Activated CD4-positive, alpha-beta memory T cell treated with anti-CD3 and anti-CD28 coated beads, Interleukin-2, amount 10 ng/mL, durations not matched to agents 7 days and 5 days (primary cell): ENCODE results near the gene SEPSECS. TPM values are rescaled to one million over a fixed set of nuclear protein-coding genes. Genes with fewer than 3 reads are reported as not detected.

Experiments
- CTCF ChIA-PET: fragments of 350-600 bp; sonication (Branson Sonifier 250); formaldehyde crosslinking; loops from one replicate; lab custom pipeline; 2021; ENCODE audit warnings: antibody characterized with exemption, inconsistent platforms; lab: Charles Lee
- POLR2A ChIA-PET: fragments of 350-600 bp; sonication (Branson Sonifier 250); formaldehyde crosslinking; loops from one replicate; lab custom pipeline; 2021; ENCODE audit warnings: antibody characterized with exemption; lab: Charles Lee
- DNase-seq: peaks from one replicate; pipeline ENCODE4 v3.0.0-alpha.2; 2020
- H3K27ac Mint-ChIP-seq: one replicate; pipeline ENCODE4 v1.8.0; 2021; ENCODE audit warnings: mild to moderate bottlenecking, mixed read lengths
- H3K27me3 Mint-ChIP-seq: one replicate; pipeline ENCODE4 v1.8.0; 2021; ENCODE audit warnings: mixed read lengths
- H3K36me3 Mint-ChIP-seq: one replicate; pipeline ENCODE4 v1.8.0; 2021; ENCODE audit warnings: low read depth, mixed read lengths
- H3K4me1 Mint-ChIP-seq: one replicate; pipeline ENCODE4 v1.8.0; 2021; ENCODE audit warnings: mixed read lengths
- H3K4me3 Mint-ChIP-seq: one replicate; pipeline ENCODE4 v1.8.0; 2021; ENCODE audit warnings: mild to moderate bottlenecking, mixed read lengths
- H3K9me3 Mint-ChIP-seq: one replicate; pipeline ENCODE4 v1.8.0; 2021; ENCODE audit warnings: mixed read lengths
- total RNA-seq, 2 experiments: library from RNA; stranded (reverse); gene quantifications; one replicate each; pipeline ENCODE4 v1.2.3, GENCODE V29; 2021

The SEPSECS gene
- total RNA-seq, 2 experiments from 2014 or later: 15.1 to 15.2 TPM

DNA sequence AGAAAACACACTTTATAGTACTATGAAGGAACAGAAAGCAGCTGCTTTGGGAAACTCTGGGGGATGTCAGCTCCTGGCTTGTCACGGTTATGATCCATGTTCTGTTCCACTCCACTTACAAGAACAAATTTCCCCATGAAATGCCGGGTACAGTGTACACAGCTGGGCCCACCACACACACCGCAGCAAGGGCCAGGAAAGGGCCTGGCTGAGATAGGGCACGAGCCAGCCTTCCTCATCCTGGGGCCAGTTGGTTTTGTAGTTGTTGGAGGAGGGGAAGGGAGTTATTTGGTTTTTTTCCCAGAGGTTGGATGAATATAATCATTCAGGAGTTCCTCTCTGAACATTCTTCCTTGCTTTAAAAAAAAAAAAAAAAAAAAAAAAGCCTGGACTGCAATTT, 56.8 kb downstream of the SEPSECS start:
- H3K27me3 Mint-ChIP-seq: peaks cover 2% of the 10 kb centered on the region
- DNase-seq: no peak
- no peaks in the 10 kb centered on the region for H3K36me3 Mint-ChIP-seq
- peaks cover 2% of the 10 kb centered on the region for H3K9me3 Mint-ChIP-seq
- no peak overlapping the region for H3K4me3 Mint-ChIP-seq
- POLR2A ChIA-PET: no interaction called here
- no peak overlapping the region for H3K27ac Mint-ChIP-seq
- CTCF ChIA-PET: interaction anchor here (0.7 kb wide), 1 partner anchor 41 kb away, joined by 4 read pairs; no protein-coding TSS in a partner anchor
- no peaks in the 10 kb centered on the region for H3K4me1 Mint-ChIP-seq

DNA sequence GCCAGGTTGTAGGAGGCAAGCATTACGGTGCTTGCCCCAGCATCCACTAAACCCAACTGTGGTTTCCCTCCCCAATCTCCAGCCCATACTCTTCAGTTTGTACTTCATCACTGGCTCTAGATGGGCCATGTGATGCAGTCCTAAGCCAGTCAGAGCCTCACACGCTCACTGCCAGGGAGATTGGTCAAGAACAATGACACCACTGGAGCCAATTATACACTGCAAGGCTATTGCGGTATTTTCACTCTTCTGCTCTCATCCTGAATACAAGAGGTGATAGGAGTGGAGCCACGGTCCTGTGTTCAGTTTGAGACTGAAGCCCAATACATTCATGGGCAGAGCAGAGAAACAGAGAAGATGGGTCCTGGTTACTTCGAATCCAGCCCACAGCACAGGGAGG, 58.4 kb downstream of the SEPSECS start:
- no peaks in the 10 kb centered on the region for H3K36me3 Mint-ChIP-seq
- CTCF ChIA-PET: no interaction called here
- peaks cover 2% of the 10 kb centered on the region for H3K9me3 Mint-ChIP-seq
- no peak for DNase-seq
- H3K27me3 Mint-ChIP-seq: peaks cover 2% of the 10 kb centered on the region
- no peaks in the 10 kb centered on the region for H3K4me1 Mint-ChIP-seq
- no peak overlapping the region for H3K4me3 Mint-ChIP-seq
- no peak overlapping the region for H3K27ac Mint-ChIP-seq
- POLR2A ChIA-PET: no interaction called here

- Mint-ChIP-seq H3K9me3 (peaks cover 2% of the 10 kb centered on the region), H3K27ac (no peak overlapping the region), H3K27me3 (peaks cover 2% of the 10 kb centered on the region), H3K36me3 (no peaks in the 10 kb centered on the region), H3K4me3 (no peak overlapping the region), H3K4me1 (no peaks in the 10 kb centered on the region)
- ChIA-PET POLR2A (no interaction called here), CTCF (no interaction called here)
- DNase-seq: no peak
These were observed 59.5 kb downstream of the SEPSECS start for GRCh38 chr4:25100710-25101109.

- ChIA-PET CTCF (no interaction called here), POLR2A (no interaction called here)
These were observed 60.2 kb downstream of the SEPSECS start for GRCh38 chr4:25100021-25100555.

GRCh38 chr4:25098964-25099891, 61.0 kb downstream of the SEPSECS start:
- ChIA-PET CTCF (no interaction called here), POLR2A (no interaction called here)
- H3K27ac Mint-ChIP-seq: no peak overlapping the region
- no peaks in the 10 kb centered on the region for H3K4me1 Mint-ChIP-seq
- DNase-seq: no peak
- H3K27me3 Mint-ChIP-seq: no peaks in the 10 kb centered on the region
- no peaks in the 10 kb centered on the region for H3K36me3 Mint-ChIP-seq
- H3K4me3 Mint-ChIP-seq: no peak overlapping the region
- H3K9me3 Mint-ChIP-seq: peaks cover 5% of the 10 kb centered on the region

More at GRCh38 chr4:25100021-25100555, 60.2 kb downstream of the SEPSECS start:
- Mint-ChIP-seq H3K4me3 (no peak overlapping the region), H3K27ac (no peak overlapping the region), H3K27me3 (no peaks in the 10 kb centered on the region), H3K9me3 (peaks cover 2% of the 10 kb centered on the region), H3K36me3 (no peaks in the 10 kb centered on the region), H3K4me1 (no peaks in the 10 kb centered on the region)
- DNase-seq: no peak

DNA sequence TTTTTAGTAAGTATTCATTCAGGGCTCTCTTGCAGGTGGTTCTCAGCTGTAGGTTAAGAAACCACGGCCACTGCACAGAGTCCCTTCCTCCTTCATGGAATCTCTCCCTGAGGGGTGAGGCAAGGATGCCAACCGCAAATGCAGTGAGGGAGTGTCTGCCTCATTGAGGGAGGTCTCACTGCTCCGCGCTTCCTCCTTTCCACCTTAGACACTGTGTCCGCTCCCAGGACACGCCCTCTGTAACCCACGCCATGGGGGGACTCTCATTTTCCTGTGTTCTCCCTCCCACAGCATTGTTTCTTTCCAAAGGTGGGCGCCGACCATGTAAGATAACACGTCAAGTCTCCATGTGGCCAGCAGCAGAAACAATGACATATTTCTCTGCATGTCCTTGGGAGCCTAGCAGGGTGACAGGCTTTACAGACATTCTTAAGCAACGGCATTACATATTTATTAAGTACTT, 63.2 kb downstream of the SEPSECS start:
- peaks cover 2% of the 10 kb centered on the region for H3K27me3 Mint-ChIP-seq

DNA sequence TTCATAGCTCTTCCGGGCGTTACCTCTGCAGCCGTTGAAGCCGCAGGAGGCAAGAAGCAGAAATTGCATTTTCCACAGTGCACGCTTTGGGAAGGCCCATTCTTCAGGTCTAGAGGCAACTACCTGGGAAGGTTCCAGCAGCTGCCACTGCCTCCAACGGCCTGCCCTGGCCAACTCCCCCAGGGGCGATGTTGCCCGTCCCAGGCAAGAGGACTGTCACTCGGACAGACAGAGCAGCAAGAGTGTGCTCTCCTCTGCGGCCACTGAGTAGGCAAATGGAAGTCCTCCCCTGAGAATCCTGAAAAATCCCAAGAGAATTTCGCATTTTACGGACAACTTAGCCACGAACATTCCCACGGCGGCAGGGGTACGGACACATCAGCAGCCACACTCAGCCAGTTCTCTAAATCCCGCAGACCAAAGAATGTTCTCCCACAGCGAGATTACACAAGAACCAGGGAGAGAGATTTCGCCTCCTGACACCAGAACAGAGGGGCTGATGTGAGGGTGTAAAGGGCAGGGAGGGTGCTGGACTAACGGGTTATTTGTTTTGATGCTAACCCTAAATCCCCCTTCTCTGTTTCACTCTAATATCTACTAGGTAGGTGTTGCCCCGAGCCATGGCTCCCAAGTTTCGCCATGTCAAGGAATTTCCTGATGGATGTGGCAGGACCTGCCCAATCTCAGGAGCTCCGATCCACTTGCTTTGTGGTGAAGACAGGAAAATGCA, 63.8 kb downstream of the SEPSECS start:
- POLR2A ChIA-PET: no interaction called here
- H3K36me3 Mint-ChIP-seq: no peaks in the 10 kb centered on the region
- CTCF ChIA-PET: no interaction called here
- peaks cover 5% of the 10 kb centered on the region for H3K9me3 Mint-ChIP-seq
- H3K27ac Mint-ChIP-seq: no peak overlapping the region
- DNase-seq: no peak
- no peak overlapping the region for H3K4me3 Mint-ChIP-seq
- peaks cover 5% of the 10 kb centered on the region for H3K27me3 Mint-ChIP-seq
- no peaks in the 10 kb centered on the region for H3K4me1 Mint-ChIP-seq

More for the DNA sequence above, 63.2 kb downstream of the SEPSECS start:
- no peak overlapping the region for H3K27ac Mint-ChIP-seq
- no peak overlapping the region for H3K4me3 Mint-ChIP-seq
- POLR2A ChIA-PET: no interaction called here
- CTCF ChIA-PET: no interaction called here
- no peak for DNase-seq
- no peaks in the 10 kb centered on the region for H3K4me1 Mint-ChIP-seq
- H3K36me3 Mint-ChIP-seq: no peaks in the 10 kb centered on the region
- peaks cover 7% of the 10 kb centered on the region for H3K9me3 Mint-ChIP-seq

- H3K4me1 Mint-ChIP-seq: no peaks in the 10 kb centered on the region
- H3K36me3 Mint-ChIP-seq: no peaks in the 10 kb centered on the region
- H3K27ac Mint-ChIP-seq: no peak overlapping the region
- CTCF ChIA-PET: no interaction called here
- peaks cover 6% of the 10 kb centered on the region for H3K27me3 Mint-ChIP-seq
- H3K9me3 Mint-ChIP-seq: peaks cover 5% of the 10 kb centered on the region
- POLR2A ChIA-PET: no interaction called here
- no peak overlapping the region for H3K4me3 Mint-ChIP-seq
- DNase-seq: no peak
These were observed 64.4 kb downstream of the SEPSECS start for GRCh38 chr4:25095837-25096236.

GRCh38 chr4:25092139-25092538, 68.1 kb downstream of the SEPSECS start:
- Mint-ChIP-seq H3K9me3 (peaks cover 5% of the 10 kb centered on the region), H3K4me3 (no peak overlapping the region), H3K4me1 (no peaks in the 10 kb centered on the region), H3K27ac (no peak overlapping the region), H3K36me3 (no peaks in the 10 kb centered on the region), H3K27me3 (peaks cover 29% of the 10 kb centered on the region)
- POLR2A ChIA-PET: interaction anchor here (0.6 kb wide), 1 partner anchor 321 kb away, joined by 4 read pairs; no protein-coding TSS in a partner anchor
- CTCF ChIA-PET: no interaction called here
- DNase-seq: no peak

DNA sequence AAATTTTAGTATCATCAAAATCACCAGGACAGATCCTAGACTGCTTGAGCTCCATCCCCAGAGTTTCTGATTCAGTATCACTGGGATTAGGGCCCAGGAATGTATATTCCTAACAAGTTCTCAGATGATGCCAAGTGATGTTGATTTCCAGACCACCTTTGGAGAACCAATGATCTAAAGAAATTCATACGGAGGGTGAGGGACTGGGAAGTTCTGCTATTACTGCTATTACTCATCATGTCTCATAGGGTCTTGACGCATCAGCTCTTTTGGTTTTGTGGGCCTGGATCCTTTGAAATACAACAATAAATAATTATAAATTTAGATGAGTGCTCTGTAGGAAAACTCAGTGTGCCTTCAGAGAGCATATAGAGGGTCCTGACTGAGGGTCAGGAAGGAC, 69.7 kb downstream of the SEPSECS start:
- Mint-ChIP-seq H3K4me1 (no peaks in the 10 kb centered on the region), H3K4me3 (no peak overlapping the region), H3K27me3 (peaks cover 40% of the 10 kb centered on the region), H3K9me3 (peaks cover 5% of the 10 kb centered on the region), H3K36me3 (no peaks in the 10 kb centered on the region), H3K27ac (no peak overlapping the region)
- no peak for DNase-seq
- CTCF ChIA-PET: no interaction called here
- POLR2A ChIA-PET: no interaction called here

DNA sequence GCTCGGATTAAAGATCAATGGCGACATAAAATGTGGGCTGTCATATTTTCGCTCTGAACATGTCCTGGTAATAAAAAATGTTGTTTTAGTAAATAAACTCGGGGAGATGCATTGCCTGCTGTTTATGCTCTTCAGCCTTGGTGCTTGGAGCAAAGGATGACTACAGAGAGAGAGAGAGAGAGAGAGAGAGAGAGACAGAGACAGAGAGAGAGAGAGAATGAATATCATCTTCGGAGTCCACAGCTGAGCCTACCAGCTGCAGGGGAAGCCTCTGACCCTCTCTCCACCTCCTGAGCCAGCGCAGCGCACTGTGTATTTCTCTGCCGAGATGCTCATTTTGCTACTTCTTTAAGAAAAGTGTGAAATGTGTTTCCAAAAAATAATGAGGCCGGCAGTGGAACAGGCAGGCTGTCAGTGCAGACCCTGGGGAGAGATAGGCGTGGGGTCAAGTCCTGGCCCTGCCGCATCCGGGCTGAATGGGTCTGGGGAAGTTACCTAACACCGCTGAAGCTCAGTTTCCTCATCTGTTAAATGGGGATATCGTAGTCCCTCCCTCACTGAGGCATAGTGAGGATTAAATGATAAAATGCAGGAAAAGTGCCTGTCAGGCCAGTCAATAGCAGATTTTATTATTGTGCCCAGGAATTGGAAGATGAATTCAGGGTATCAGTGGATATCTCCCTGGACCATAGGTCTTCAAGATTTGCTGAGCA, 71.0 kb downstream of the SEPSECS start:
- no peak for DNase-seq
- no peak overlapping the region for H3K4me3 Mint-ChIP-seq

DNA sequence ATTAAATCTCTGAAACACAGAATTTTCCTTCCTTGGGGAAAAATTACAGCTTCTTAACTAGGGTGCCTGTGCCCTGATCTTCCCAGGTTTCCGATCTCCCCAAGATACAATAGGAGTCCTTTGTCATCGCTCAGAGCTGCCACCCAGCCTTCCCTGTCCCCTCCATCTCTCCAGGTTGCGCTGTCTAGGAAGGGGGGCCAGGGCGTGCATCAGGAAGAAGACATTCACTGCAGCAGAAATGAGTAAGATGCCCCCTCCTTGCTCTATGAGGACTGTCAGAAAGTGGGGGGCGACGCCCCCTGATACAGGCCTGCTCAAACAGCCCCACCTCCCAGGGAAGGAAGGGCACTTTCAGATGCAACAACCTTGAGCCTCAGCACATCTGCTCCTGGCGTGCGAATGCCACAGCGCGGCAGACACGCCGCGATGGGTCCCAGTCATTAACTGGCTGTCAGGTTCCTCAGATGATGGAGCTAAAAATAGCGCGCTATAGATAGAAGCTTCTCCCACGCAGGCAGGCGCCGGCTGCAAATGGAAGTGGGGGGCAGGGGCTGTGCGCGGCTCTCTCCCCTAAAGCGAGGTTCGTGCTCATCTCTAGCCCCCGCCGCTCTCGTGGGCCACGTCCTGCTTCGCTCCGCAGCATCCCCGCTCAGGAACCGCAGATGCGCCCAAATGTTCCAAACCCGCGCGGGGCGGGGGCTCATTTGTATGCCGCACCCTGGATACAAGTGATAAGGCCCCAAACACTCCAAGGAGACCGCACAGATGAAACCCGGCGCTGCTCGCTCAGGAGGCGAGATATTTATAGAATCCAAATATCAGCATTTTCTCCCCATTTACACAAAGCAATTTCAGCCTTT, 71.9 kb downstream of the SEPSECS start:
- no peak overlapping the region for H3K4me3 Mint-ChIP-seq
- ChIA-PET CTCF (no interaction called here), POLR2A (no interaction called here)
- no peaks in the 10 kb centered on the region for H3K4me1 Mint-ChIP-seq
- no peaks in the 10 kb centered on the region for H3K9me3 Mint-ChIP-seq
- peaks cover 43% of the 10 kb centered on the region for H3K27me3 Mint-ChIP-seq
- DNase-seq: no peak
- H3K36me3 Mint-ChIP-seq: no peaks in the 10 kb centered on the region
- no peak overlapping the region for H3K27ac Mint-ChIP-seq

More for the DNA sequence above, 71.0 kb downstream of the SEPSECS start:
- no peak overlapping the region for H3K27ac Mint-ChIP-seq
- POLR2A ChIA-PET: no interaction called here
- H3K36me3 Mint-ChIP-seq: no peaks in the 10 kb centered on the region
- H3K9me3 Mint-ChIP-seq: peaks cover 2% of the 10 kb centered on the region
- CTCF ChIA-PET: no interaction called here
- peaks cover 43% of the 10 kb centered on the region for H3K27me3 Mint-ChIP-seq
- no peaks in the 10 kb centered on the region for H3K4me1 Mint-ChIP-seq
